Measurements from ENCODE around the gene SPTLC2. TPM values are rescaled to one million over a fixed set of nuclear protein-coding genes. Genes with fewer than 3 reads are reported as not detected.

Gene SPTLC2
- total and polyA plus RNA-seq, 10 donors: 7.0 to 103 (median 69.5) TPM

DNA sequence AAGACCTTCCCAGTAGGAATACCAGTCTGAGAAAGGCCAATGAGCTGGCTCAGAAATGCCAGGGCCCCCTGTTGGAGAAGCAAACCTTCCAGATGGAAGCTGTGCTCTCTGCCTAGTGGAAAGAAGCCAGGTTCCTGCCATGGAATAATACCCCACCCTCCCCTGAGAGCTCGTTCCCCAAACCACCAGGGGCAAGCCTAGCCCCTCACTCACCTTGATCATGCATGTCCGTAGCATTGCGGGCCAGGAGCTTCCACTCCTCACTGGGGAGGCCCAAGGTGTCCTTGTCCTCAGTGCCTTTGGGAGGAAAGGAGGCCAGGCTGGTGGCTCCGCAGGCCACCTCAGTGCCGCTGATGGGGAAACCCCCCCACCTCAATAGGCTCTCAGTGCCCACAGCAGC, 138.4 kb downstream of the SPTLC2 start:
- Histone ChIP-seq H3K4me1 (no peaks in the 10 kb centered on the region), H3K36me3 (no peaks in the 10 kb centered on the region), H3K9me3 (no peaks in the 10 kb centered on the region), H3K27ac (no peak overlapping the region), H3K4me3 (no peak overlapping the region), H3K27me3 (replicated peaks in 1 of 7) (no peaks in the 10 kb centered on the region)
- no peak for DNase-seq
- intact Hi-C loops (cut with DNase I; ENCODE audit: low total_unique reads): no loop called here
- WGBS, 5 donors: 86 to 96% (median 93%) methylated on average over 3 to 5 of the region's 5 CpGs
- TF ChIP-seq, protein P1, sequence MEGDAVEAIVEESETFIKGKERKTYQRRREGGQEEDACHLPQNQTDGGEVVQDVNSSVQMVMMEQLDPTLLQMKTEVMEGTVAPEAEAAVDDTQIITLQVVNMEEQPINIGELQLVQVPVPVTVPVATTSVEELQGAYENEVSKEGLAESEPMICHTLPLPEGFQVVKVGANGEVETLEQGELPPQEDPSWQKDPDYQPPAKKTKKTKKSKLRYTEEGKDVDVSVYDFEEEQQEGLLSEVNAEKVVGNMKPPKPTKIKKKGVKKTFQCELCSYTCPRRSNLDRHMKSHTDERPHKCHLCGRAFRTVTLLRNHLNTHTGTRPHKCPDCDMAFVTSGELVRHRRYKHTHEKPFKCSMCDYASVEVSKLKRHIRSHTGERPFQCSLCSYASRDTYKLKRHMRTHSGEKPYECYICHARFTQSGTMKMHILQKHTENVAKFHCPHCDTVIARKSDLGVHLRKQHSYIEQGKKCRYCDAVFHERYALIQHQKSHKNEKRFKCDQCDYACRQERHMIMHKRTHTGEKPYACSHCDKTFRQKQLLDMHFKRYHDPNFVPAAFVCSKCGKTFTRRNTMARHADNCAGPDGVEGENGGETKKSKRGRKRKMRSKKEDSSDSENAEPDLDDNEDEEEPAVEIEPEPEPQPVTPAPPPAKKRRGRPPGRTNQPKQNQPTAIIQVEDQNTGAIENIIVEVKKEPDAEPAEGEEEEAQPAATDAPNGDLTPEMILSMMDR (IDR thresholded peaks at IDR 0.05 in 8 of 11, conservative IDR thresholded peaks at IDR 0.05 in 3 of 11): no peak
- TF ChIP-seq POLR2AphosphoS5 (IDR thresholded peaks at IDR 0.05): no peak
- TF ChIP-seq POLR2A (IDR thresholded peaks at IDR 0.05): no peak

DNA sequence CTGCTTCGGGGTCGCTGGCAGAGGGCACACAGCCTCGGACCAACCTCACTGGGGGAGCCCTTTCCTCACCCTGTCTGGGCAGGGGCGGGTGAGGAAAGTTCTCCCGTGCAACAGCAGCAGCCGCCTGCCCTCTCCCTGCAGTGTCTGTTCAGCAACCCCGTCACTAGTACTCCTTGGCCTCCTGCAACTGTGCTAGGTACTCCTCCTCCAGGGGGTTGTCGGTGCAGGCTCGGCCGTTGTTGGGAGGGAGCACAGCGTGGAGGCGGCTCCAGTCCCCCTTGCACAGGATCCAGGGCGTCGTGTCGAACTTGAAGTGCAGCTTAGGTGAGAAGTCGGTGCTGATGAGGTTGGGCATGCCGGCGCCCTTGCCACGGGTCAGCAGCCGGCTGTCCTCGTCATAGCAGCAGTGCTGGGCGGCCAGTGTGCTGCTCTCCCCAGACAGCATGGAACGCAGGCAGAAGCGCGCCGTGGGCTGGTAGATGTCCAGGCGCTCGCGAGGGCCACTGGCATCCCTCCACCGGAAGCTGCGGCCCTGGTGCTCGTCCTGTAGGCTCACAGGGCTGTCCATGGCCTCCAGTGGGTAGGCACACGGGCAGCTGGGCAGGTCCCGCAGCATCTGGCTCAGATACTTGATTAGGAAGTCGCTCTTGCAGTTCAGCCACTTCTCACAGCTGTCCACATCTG, 140.9 kb downstream of the SPTLC2 start:
- no peaks in the 10 kb centered on the region for H3K27me3 ChIP-seq (replicated peaks in 1 of 7)
- H3K36me3 ChIP-seq: peaks cover 0 to under 1% (median 0%) of the 10 kb centered on the region in 6 donors
- 84 to 90% (median 86%) methylated on average over 20 to 35 of the region's 35 CpGs for WGBS, 5 donors
- DNase-seq: no peak
- TF ChIP-seq POLR2AphosphoS5 (IDR thresholded peaks at IDR 0.05): no peak
- no peak for TF ChIP-seq POLR2A (IDR thresholded peaks at IDR 0.05)
- TF ChIP-seq, protein P1 (IDR thresholded peaks at IDR 0.05 in 8 of 11, conservative IDR thresholded peaks at IDR 0.05 in 3 of 11): no peak
- H3K9me3 ChIP-seq: no peaks in the 10 kb centered on the region
- H3K27ac ChIP-seq: no peak overlapping the region
- intact Hi-C loops (cut with DNase I; ENCODE audit: low total_unique reads): no loop called here
- no peak overlapping the region for H3K4me3 ChIP-seq
- H3K4me1 ChIP-seq: no peaks in the 10 kb centered on the region

DNA sequence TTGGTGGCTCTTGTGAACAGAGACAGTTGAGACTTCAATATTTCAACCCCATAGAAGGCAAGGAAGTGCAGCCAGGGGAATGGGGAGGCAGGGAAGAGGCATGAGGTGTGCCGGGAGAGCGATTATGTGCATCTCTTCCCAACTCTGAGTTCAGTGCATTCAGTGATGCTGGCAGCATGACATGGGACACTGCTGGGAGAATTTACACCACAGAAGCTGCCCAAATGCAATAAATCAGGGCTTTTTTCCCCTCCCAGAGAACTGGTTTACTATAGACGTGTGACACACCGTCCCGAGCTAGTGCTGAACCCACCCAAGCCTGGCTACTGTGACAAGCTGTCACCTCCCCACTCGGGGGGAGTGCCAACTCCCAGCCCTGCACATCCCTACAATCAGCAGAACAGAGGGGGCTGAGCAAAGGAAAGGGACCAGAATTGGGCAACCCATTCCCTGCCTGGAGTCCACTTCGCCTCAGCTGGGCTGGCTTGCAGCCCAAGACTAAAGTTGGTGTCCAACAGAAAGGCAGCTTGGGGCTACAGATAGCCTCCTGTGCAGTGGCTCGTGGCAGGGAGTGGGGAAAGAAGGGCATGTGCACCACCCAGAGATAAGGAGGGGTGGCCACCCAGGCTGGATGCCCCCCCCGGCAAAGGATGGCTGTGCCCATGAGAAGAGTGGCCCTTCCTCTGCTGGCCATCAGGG, 141.8 kb downstream of the SPTLC2 start:
- Histone ChIP-seq H3K27me3 (replicated peaks in 1 of 7) (no peaks in the 10 kb centered on the region), H3K4me1 (no peaks in the 10 kb centered on the region), H3K36me3 (peaks cover 0 to 10% (median 4%) of the 10 kb centered on the region in 6 donors), H3K27ac (no peak overlapping the region), H3K9me3 (no peaks in the 10 kb centered on the region), H3K4me3 (no peak overlapping the region)
- no peak for DNase-seq
- TF ChIP-seq POLR2AphosphoS5 (IDR thresholded peaks at IDR 0.05): no peak
- no peak for TF ChIP-seq POLR2A (IDR thresholded peaks at IDR 0.05)
- TF ChIP-seq, protein P1 (IDR thresholded peaks at IDR 0.05 in 8 of 11, conservative IDR thresholded peaks at IDR 0.05 in 3 of 11): no peak
- intact Hi-C loops (cut with DNase I; ENCODE audit: low total_unique reads): no loop called here
- WGBS, 5 donors: 70 to 80% (median 77%) methylated on average over 7 to 9 of the region's 9 CpGs

DNA sequence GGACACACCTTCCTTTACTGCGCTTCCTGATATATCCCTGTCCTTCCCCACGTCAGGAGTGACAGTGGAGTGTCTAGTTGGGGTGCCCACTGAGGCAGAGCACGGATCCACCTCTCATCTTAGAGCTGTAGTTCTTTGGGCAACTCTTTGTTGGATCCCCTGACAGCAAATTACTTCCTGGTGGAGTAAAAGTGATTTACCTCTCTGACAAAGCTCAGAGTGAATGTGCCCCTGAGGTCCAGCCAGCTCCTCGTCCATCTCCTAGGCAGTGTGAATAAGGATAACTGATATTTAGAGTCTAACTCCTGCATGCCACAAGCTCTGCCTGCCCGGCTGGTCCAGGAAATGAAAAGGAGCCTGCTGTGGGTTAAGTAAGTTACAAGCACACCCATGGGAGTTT, 142.5 kb downstream of the SPTLC2 start:
- TF ChIP-seq, protein P1 (IDR thresholded peaks at IDR 0.05 in 8 of 11, conservative IDR thresholded peaks at IDR 0.05 in 3 of 11): no peak
- TF ChIP-seq POLR2A (IDR thresholded peaks at IDR 0.05) (no peak), POLR2AphosphoS5 (IDR thresholded peaks at IDR 0.05) (no peak)
- Histone ChIP-seq H3K27ac (no peak overlapping the region), H3K9me3 (no peaks in the 10 kb centered on the region), H3K27me3 (replicated peaks in 1 of 7) (no peaks in the 10 kb centered on the region), H3K4me3 (no peak overlapping the region), H3K36me3 (peaks cover 0 to 17% (median 11%) of the 10 kb centered on the region in 6 donors), H3K4me1 (no peaks in the 10 kb centered on the region)
- WGBS, 5 donors: 63 to 76% (median 70%) methylated on average over 5 of the region's 5 CpGs
- intact Hi-C loops (cut with DNase I; ENCODE audit: low total_unique reads): no loop called here
- DNase-seq: no peak

Data from spleen (tissue), 11 donors.